B cell (primary cell): ENCODE measurements around the gene OPHN1. TPM values are rescaled to one million over a fixed set of nuclear protein-coding genes. Genes with fewer than 3 reads are reported as not detected.

ENCODE experiments used
- ATAC-seq: fragments of 200-7000 bp; cut with Tn5 transposase; one replicate; pipeline ENCODE4 v1.10.0; 2021; ENCODE audit warnings: low read depth, mild to moderate bottlenecking, moderate number of reproducible peaks, moderate library complexity
- CTCF ChIA-PET: fragments of 350-600 bp; sonication (Branson Sonifier 250); formaldehyde crosslinking; loops from one replicate; lab custom pipeline; 2021; ENCODE audit warnings: antibody characterized with exemption, inconsistent platforms; lab: Charles Lee
- POLR2A ChIA-PET: fragments of 350-600 bp; sonication (Branson Sonifier 250); formaldehyde crosslinking; loops from one replicate; lab custom pipeline; 2021; ENCODE audit warnings: antibody characterized with exemption; lab: Charles Lee
- DNase-seq: peaks from one replicate; pipeline ENCODE4 v3.0.0; 2013
- H2AFZ ChIP-seq: 2 replicates; pipeline ENCODE4 v1.6.1; 2012; ENCODE audit warnings: mild to moderate bottlenecking, low read depth, low read length; ENCODE audit not compliant: insufficient read depth, poor library complexity, severe bottlenecking
- H3K27ac ChIP-seq, 2 donors: 1 replicate in 1 of 2; 2 replicates in 1 of 2; pipeline ENCODE4 v1.5.1; 2012 to 2013; ENCODE audit warnings: low read length in 2 of 2, mild to moderate bottlenecking in 2 of 2, moderate library complexity in 1 of 2
- H3K27me3 ChIP-seq, 4 experiments: fragments of 200-600 bp in 1 of 4; sonication (generic) in 1 of 4; replicated peaks in 1 of 4; 1 replicate in 2 of 4; 2 replicates in 2 of 4; pipeline versions ENCODE4 v1.6.1 to v1.7.0; 2013 to 2016; ENCODE audit warnings: low read length in 3 of 4, mild to moderate bottlenecking in 2 of 4, mixed read lengths in 1 of 4, moderate library complexity in 1 of 4; ENCODE audit not compliant: insufficient read depth in 4 of 4, control insufficient read depth in 3 of 4; ENCODE audit errors: control extremely low read depth in 1 of 4
- H3K36me3 ChIP-seq, 2 experiments: replicated peaks in 1 of 2; 1 replicate in 1 of 2; 2 replicates in 1 of 2; pipeline versions ENCODE4 v1.6.1 to v1.7.1; 2013; ENCODE audit warnings: low read length in 1 of 2; ENCODE audit not compliant: insufficient read depth in 2 of 2, control insufficient read depth in 1 of 2; ENCODE audit errors: control extremely low read depth in 1 of 2, extremely low read depth in 1 of 2
- H3K4me1 ChIP-seq, 2 donors: fragments of 200-600 bp in 1 of 2; sonication (generic) in 1 of 2; 1 replicate in 1 of 2; 2 replicates in 1 of 2; pipeline versions ENCODE4 v1.5.1 to v1.6.1; 2013 to 2017; ENCODE audit warnings: low read length in 2 of 2; ENCODE audit not compliant: control insufficient read depth in 2 of 2, insufficient read depth in 2 of 2
- H3K4me2 ChIP-seq: replicated peaks from 2 replicates; pipeline ENCODE3; 2012; ENCODE audit warnings: mild to moderate bottlenecking, low read depth, low read length; ENCODE audit not compliant: poor library complexity, severe bottlenecking
- H3K4me3 ChIP-seq, 5 experiments: fragments of 200-600 bp in 1 of 5; sonication (generic) in 1 of 5; 1 replicate in 3 of 5; 2 replicates in 2 of 5; pipeline versions ENCODE4 v1.5.1 to v1.7.0; 2011 to 2016; ENCODE audit warnings: low read length in 4 of 5, mild to moderate bottlenecking in 4 of 5, low read depth in 2 of 5, control low read depth in 1 of 5, moderate library complexity in 1 of 5; ENCODE audit not compliant: insufficient read depth in 1 of 5; ENCODE audit errors: control extremely low read depth in 1 of 5, extremely low read depth in 1 of 5
- H3K79me2 ChIP-seq: fragments of 200-600 bp; sonication (generic); one replicate; pipeline ENCODE4 v1.6.0; 2016; ENCODE audit warnings: low read length; ENCODE audit not compliant: control insufficient read depth, insufficient read depth
- H3K9ac ChIP-seq: fragments of 200-600 bp; sonication (generic); 2 replicates; pipeline ENCODE4 v1.6.1; 2017; ENCODE audit warnings: mild to moderate bottlenecking, low read length, moderate library complexity
- H3K9me3 ChIP-seq, 3 donors: one replicate each; pipeline versions ENCODE4 v1.6.1 to v1.7.1; 2013; ENCODE audit warnings: low read length in 2 of 3; ENCODE audit not compliant: control insufficient read depth in 2 of 3, insufficient read depth in 1 of 3; ENCODE audit errors: control extremely low read depth in 1 of 3
- H4K20me1 ChIP-seq: 2 replicates; pipeline ENCODE4 v1.6.0; 2012; ENCODE audit warnings: mild to moderate bottlenecking, low read length; ENCODE audit not compliant: insufficient read depth, control insufficient read depth, poor library complexity, severe bottlenecking
- H3K27ac Mint-ChIP-seq: one replicate; pipeline ENCODE4 v1.8.0; 2021; ENCODE audit warnings: mixed read lengths
- H3K27me3 Mint-ChIP-seq: one replicate; pipeline ENCODE4 v1.8.0; 2021; ENCODE audit warnings: mixed read lengths
- H3K4me1 Mint-ChIP-seq: one replicate; pipeline ENCODE4 v1.8.0; 2021; ENCODE audit warnings: mixed read lengths
- H3K4me3 Mint-ChIP-seq: one replicate; pipeline ENCODE4 v1.8.0; 2021; ENCODE audit warnings: mixed read lengths
- H3K9me3 Mint-ChIP-seq: one replicate; pipeline ENCODE4 v1.8.0; 2022; ENCODE audit warnings: mixed read lengths; ENCODE audit not compliant: insufficient read depth
- CTCF ChIP-seq: fragments of 200-600 bp; IDR thresholded peaks from one replicate; pipeline ENCODE4 v1.8.0; 2022; ENCODE audit warnings: antibody characterized with exemption, mild to moderate bottlenecking
- EZH2 ChIP-seq: IDR thresholded peaks from 2 replicates; pipeline ENCODE4 v1.6.1; 2012; ENCODE audit warnings: borderline replicate concordance, low read depth, mild to moderate bottlenecking, moderate library complexity, low read length; ENCODE audit not compliant: insufficient read depth, poor library complexity, severe bottlenecking
- WGBS: methylation state at CpG from one replicate; pipeline ENCODE4 v1.1.5; 2013; ENCODE audit warnings: missing lambda C conversion rate; ENCODE audit not compliant: insufficient coverage; 5-methylcytosine and 5-hydroxymethylcytosine counted together
- intact Hi-C: fragments of 100-400 bp; cut with micrococcal nuclease; formaldehyde crosslinking; loops from one replicate; pipeline ENCODE4 v1.10.0; 2022
- polyA plus RNA-seq: library from polyadenylated mRNA; depleted of rRNA; stranded (reverse); fragments of >200 nt; gene quantifications from 2 replicates; pipeline ENCODE4 v1.2.3, GENCODE V29; 2012
- total RNA-seq, 2 donors: library from RNA; stranded (reverse); fragments of 120-200 nt in 1 of 2; gene quantifications; 1 replicate in 1 of 2; 2 replicates in 1 of 2; pipeline versions ENCODE4 v1.2.3 to v1.2.4, GENCODE V29; 2013 to 2022

OPHN1 gene
- total and polyA plus RNA-seq, 2 donors (not counting 1 experiment from before 2014, with no cell fraction given): 0.03 to 0.17 TPM

DNA sequence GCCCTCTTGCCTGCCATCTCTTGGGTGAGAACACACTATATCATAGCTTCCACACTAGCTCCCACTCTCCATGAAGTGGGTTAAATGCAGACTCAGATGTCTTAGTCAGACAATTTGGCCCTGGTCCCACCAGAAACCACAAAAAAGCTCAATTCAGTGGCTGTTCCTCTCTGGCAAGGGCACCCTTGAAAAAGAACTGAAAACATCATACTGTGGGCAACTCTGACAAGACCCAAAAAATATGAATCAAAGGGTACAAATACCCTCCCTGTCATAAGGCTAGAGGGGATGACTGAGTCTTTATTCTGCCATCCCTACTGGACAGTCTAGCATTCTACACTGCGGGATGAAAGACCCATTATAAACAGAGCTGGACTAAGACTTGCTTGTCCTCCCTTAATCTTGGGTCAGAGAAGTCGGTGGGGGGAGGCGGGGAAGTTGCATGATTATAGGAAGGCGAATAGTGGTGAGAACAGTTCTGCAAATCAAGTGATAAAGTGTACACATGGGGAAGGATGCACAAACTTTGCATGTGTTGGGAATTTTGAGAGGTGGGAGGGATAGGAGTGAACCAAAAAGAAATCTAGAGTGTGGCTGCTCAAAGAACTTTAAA lies 172.1 kb downstream of the OPHN1 start:
- Histone ChIP-seq H3K27me3 (peaks cover 0 to 2% (median 0%) of the 10 kb centered on the region in 4 experiments), H4K20me1 (no peaks in the 10 kb centered on the region), H2AFZ (no peak overlapping the region), H3K27ac (no peak overlapping the region), H3K9ac (no peak overlapping the region), H3K36me3 (no peaks in the 10 kb centered on the region), H3K4me2 (no peak overlapping the region), H3K9me3 (no peaks in the 10 kb centered on the region), H3K79me2 (no peaks in the 10 kb centered on the region), H3K4me3 (no peak overlapping the region), H3K4me1 (no peaks in the 10 kb centered on the region)
- 0% methylated on average over 1 of the region's 4 CpGs for WGBS
- intact Hi-C loops: no loop called here
- no peak for ATAC-seq
- DNase-seq: no peak
- CTCF ChIA-PET: no interaction called here
- Mint-ChIP-seq H3K9me3 (no peaks in the 10 kb centered on the region), H3K27me3 (no peaks in the 10 kb centered on the region), H3K4me3 (no peak overlapping the region), H3K27ac (no peak overlapping the region), H3K4me1 (no peaks in the 10 kb centered on the region)
- POLR2A ChIA-PET: no interaction called here
- no peak for TF ChIP-seq CTCF
- no peak for TF ChIP-seq EZH2

DNA sequence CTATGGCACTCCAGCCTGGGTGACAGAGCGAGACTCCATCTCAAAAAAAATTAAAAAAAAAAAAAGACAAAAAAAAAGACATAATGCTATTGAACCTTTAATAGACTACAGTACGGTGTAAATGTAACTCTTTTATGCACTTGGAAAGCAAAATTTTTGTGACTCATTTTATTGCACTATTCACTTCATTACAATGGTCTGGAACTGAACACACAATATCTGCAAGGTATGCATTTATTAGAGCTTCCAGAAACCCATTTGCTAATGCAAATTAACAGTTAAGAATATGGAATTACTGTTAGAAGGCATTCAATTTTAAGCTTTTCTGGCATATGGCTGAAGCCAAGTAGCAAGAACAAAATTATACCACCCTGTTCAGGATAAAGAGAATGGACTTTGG lies 176.3 kb downstream of the OPHN1 start:
- no peak overlapping the region for H3K27ac Mint-ChIP-seq
- Histone ChIP-seq H3K4me1 (no peaks in the 10 kb centered on the region), H3K27ac (no peak overlapping the region), H3K79me2 (no peaks in the 10 kb centered on the region), H3K36me3 (no peaks in the 10 kb centered on the region), H3K9ac (no peak overlapping the region), H4K20me1 (no peaks in the 10 kb centered on the region), H2AFZ (no peak overlapping the region), H3K4me3 (no peak overlapping the region), H3K4me2 (no peak overlapping the region), H3K27me3 (peaks cover 0 to 2% (median 0%) of the 10 kb centered on the region in 4 experiments), H3K9me3 (no peaks in the 10 kb centered on the region)
- H3K4me3 Mint-ChIP-seq: no peak overlapping the region
- ATAC-seq: no peak
- ChIA-PET CTCF (no interaction called here), POLR2A (no interaction called here)
- TF ChIP-seq CTCF: no peak
- TF ChIP-seq EZH2: no peak
- no peaks in the 10 kb centered on the region for H3K4me1 Mint-ChIP-seq
- intact Hi-C loops: no loop called here
- no peaks in the 10 kb centered on the region for H3K27me3 Mint-ChIP-seq
- DNase-seq: no peak
- no peaks in the 10 kb centered on the region for H3K9me3 Mint-ChIP-seq
- no CpG with 5 or more reads among the region's 2 CpGs for WGBS
